ENCODE results near the gene MYO3B. TPM values are rescaled to one million over a fixed set of nuclear protein-coding genes. Genes with fewer than 3 reads are reported as not detected.

Gene MYO3B
- total and polyA plus RNA-seq, 2 experiments from 2014 or later, result 0.11 TPM; not detected in 1

DNA sequence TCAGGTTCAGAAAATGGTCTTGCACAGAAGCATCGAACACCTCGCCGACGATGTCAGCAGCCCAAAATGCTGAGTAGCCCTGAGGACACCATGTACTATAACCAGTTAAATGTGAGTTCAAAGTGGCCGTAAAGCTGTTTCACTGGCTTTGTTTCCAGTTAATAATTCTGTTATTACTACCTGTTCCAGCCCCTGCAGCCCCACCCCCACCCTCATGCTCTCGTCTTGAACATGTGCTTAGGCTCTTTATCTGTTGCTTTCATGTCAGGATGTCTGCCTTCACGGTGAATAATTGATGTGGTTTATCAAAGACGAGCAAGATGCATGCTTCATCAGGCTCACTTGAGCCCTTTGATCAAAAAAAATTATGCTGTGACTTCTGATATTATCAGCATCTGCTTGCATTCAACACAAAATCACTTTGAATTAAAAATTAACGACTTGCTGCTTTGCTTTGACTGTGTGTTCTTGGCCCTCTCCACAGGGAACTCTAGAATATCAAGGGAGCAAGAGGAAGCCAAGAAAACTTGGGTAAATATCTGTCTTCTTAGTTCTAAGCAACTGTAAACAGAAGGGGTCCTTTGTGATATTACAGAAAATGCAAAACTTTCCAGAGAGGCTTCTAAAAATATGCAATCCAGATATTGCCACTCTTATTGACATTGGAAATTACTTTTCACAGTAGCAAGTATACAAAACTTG, 473.8 kb downstream of the MYO3B start:
- no peak overlapping the region for H2AFZ ChIP-seq
- H3F3A ChIP-seq (ENCODE audit: insufficient read depth), result no peaks in the 10 kb centered on the region
- H3K27ac ChIP-seq, result no peak overlapping the region
- H3K4me1 ChIP-seq (ENCODE audit: insufficient read depth), result no peaks in the 10 kb centered on the region
- H3K9ac ChIP-seq, result no peak overlapping the region
- no peaks in the 10 kb centered on the region for H3K9me3 ChIP-seq (ENCODE audit: low read depth)
- H3K36me3 ChIP-seq (ENCODE audit: low read depth), result no peaks in the 10 kb centered on the region
- no peak overlapping the region for H3K4me2 ChIP-seq (ENCODE audit: unreplicated experiment)
- DNase-seq, result no peak
- 44 to 46% methylated on average over 9 of the region's 9 CpGs for WGBS, 2 experiments (ENCODE audit: low coverage in 1 of 2, low lambda C conversion rate in 2 of 2, missing lambda C conversion rate in 2 of 2)
- H3K27me3 ChIP-seq (replicated peaks; ENCODE audit: insufficient read depth), result no peaks in the 10 kb centered on the region; the same call in 1 of the 2 replicates
- TF ChIP-seq EZH2phosphoT487 (IDR thresholded peaks at IDR 0.05; ENCODE audit: insufficient read depth, low read depth) (no peak), EZH2 (IDR thresholded peaks at IDR 0.05; ENCODE audit: insufficient read depth, poor library complexity, severe bottlenecking) (no peak)
- no peaks in the 10 kb centered on the region for H3K79me2 ChIP-seq (ENCODE audit: insufficient read depth)
- in situ Hi-C loops (cut with MboI), result no loop called here
- no peaks in the 10 kb centered on the region for H4K20me1 ChIP-seq (ENCODE audit: insufficient read depth)
- H3K4me3 ChIP-seq, result no peak overlapping the region
- H3K9me2 ChIP-seq (ENCODE audit: insufficient read depth), result no peaks in the 10 kb centered on the region

DNA sequence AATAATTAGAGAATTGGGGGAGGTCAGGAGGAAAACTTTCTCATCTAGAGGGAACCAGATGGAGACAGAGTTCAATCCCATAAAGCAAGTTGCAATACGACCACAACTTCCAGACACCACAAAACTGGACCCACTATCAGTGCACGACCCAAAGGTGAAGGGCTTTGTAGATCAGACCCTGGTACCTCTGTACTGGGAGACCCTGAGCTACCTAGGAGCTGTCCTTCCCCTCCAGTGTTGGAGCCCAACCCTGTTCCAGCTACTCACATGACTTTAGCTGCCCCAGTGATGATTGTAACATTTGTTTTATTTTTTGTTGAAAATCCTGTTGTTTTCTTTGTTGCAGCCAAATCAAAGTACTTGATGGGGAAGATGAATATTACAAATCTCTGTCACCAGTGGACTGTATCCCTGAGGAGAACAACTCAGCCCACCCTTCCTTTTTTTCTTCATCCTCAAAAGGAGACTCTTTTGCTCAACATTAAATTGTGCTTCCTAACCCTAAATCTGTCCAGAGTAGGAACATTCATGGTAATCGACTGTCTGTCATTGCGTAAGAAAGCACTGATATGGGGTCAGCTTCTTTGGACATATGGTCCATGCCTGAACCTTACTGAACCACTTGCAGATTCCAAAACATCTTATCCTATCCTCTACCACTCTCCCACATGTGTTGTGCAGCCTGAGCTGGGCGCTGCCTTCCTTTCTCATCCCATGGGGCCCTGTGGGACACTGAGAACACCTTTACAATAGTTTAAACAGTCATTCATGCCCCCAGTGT, 474.9 kb downstream of the MYO3B start:
- no peak overlapping the region for H3K27ac ChIP-seq
- H3K9me2 ChIP-seq (ENCODE audit: insufficient read depth), result no peaks in the 10 kb centered on the region
- in situ Hi-C loops (cut with MboI), result no loop called here
- DNase-seq, result no peak
- H3K4me1 ChIP-seq (ENCODE audit: insufficient read depth), result no peaks in the 10 kb centered on the region
- no peaks in the 10 kb centered on the region; the same call in 1 of the 2 replicates for H3K27me3 ChIP-seq (replicated peaks; ENCODE audit: insufficient read depth)
- H3K4me3 ChIP-seq, result no peak overlapping the region
- no peak overlapping the region for H3K9ac ChIP-seq
- 37% methylated on average over 5 of the region's 5 CpGs for WGBS, 2 experiments (ENCODE audit: low coverage in 1 of 2, low lambda C conversion rate in 2 of 2, missing lambda C conversion rate in 2 of 2)
- H3K36me3 ChIP-seq (ENCODE audit: low read depth), result no peaks in the 10 kb centered on the region
- H3F3A ChIP-seq (ENCODE audit: insufficient read depth), result no peaks in the 10 kb centered on the region
- H4K20me1 ChIP-seq (ENCODE audit: insufficient read depth), result no peaks in the 10 kb centered on the region
- H2AFZ ChIP-seq, result no peak overlapping the region
- TF ChIP-seq EZH2phosphoT487 (IDR thresholded peaks at IDR 0.05; ENCODE audit: insufficient read depth, low read depth) (no peak), EZH2 (IDR thresholded peaks at IDR 0.05; ENCODE audit: insufficient read depth, poor library complexity, severe bottlenecking) (no peak)
- H3K9me3 ChIP-seq (ENCODE audit: low read depth), result no peaks in the 10 kb centered on the region
- no peaks in the 10 kb centered on the region for H3K79me2 ChIP-seq (ENCODE audit: insufficient read depth)
- no peak overlapping the region for H3K4me2 ChIP-seq (ENCODE audit: unreplicated experiment)

DNA sequence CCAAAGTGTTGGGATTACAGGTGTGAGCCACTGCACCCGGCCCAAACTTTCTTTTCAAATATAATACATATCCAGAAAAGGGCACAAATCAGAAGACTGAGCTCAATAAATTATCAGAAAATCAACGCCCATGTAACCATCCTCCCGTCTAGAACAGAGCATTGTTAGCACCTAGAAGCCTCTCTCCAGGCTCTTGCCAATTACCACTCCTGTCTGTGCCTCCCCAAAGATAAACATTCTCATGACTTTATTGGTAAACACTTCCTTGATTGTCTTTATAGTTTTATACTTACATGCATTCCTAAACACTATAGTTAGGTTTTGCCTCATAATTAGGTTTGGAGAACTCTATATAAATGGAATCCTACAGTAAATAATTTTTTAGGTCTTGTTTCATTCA, 478.7 kb downstream of the MYO3B start:
- Histone ChIP-seq H3K4me1 (ENCODE audit: insufficient read depth) (no peaks in the 10 kb centered on the region), H3K27me3 (replicated peaks; ENCODE audit: insufficient read depth) (no peaks in the 10 kb centered on the region; the same call in 1 of the 2 replicates), H3K4me3 (no peak overlapping the region), H3K27ac (no peak overlapping the region), H3K36me3 (ENCODE audit: low read depth) (no peaks in the 10 kb centered on the region), H3K79me2 (ENCODE audit: insufficient read depth) (no peaks in the 10 kb centered on the region), H3F3A (ENCODE audit: insufficient read depth) (no peaks in the 10 kb centered on the region), H4K20me1 (ENCODE audit: insufficient read depth) (no peaks in the 10 kb centered on the region), H2AFZ (no peak overlapping the region), H3K9me2 (ENCODE audit: insufficient read depth) (no peaks in the 10 kb centered on the region), H3K4me2 (ENCODE audit: unreplicated experiment) (no peak overlapping the region), H3K9me3 (ENCODE audit: low read depth) (no peaks in the 10 kb centered on the region), H3K9ac (no peak overlapping the region)
- TF ChIP-seq EZH2 (IDR thresholded peaks at IDR 0.05; ENCODE audit: insufficient read depth, poor library complexity, severe bottlenecking) (no peak), EZH2phosphoT487 (IDR thresholded peaks at IDR 0.05; ENCODE audit: insufficient read depth, low read depth) (no peak)
- in situ Hi-C loops (cut with MboI), result no loop called here
- WGBS, 2 experiments (ENCODE audit: low coverage in 1 of 2, low lambda C conversion rate in 2 of 2, missing lambda C conversion rate in 2 of 2), result 56 to 61% methylated on average over 3 of the region's 3 CpGs
- DNase-seq, result no peak

DNA sequence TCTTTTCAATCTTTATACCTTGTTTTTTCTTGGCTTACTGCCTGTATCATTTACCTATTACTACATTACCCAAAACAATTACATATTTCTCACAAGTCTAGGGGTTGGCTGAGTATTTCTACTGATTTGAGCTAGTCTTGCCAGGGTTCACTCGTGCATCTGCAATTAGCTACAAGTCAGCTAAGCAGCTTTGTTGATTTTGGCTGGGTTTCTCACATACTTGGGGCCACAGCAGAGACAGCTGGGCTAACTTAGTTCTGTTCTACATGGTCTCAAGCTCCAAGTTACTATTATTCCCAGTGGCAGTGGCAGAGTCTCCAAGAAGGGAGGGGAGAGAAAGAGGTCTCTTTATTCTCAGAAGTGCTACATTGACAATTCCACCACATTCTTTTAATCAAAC, 482.5 kb downstream of the MYO3B start:
- Histone ChIP-seq H3K27ac (no peak overlapping the region), H3K4me3 (no peak overlapping the region), H3K9me3 (ENCODE audit: low read depth) (no peaks in the 10 kb centered on the region), H3K4me2 (ENCODE audit: unreplicated experiment) (no peak overlapping the region), H3K9ac (no peak overlapping the region), H3K4me1 (ENCODE audit: insufficient read depth) (no peaks in the 10 kb centered on the region), H2AFZ (no peak overlapping the region), H3K27me3 (replicated peaks; ENCODE audit: insufficient read depth) (no peaks in the 10 kb centered on the region), H3K79me2 (ENCODE audit: insufficient read depth) (no peaks in the 10 kb centered on the region), H3K9me2 (ENCODE audit: insufficient read depth) (no peaks in the 10 kb centered on the region), H4K20me1 (ENCODE audit: insufficient read depth) (no peaks in the 10 kb centered on the region), H3F3A (ENCODE audit: insufficient read depth) (no peaks in the 10 kb centered on the region), H3K36me3 (ENCODE audit: low read depth) (no peaks in the 10 kb centered on the region)
- TF ChIP-seq EZH2 (IDR thresholded peaks at IDR 0.05; ENCODE audit: insufficient read depth, poor library complexity, severe bottlenecking) (no peak), EZH2phosphoT487 (IDR thresholded peaks at IDR 0.05; ENCODE audit: insufficient read depth, low read depth) (no peak)
- no peak for DNase-seq
- WGBS, 2 experiments (ENCODE audit: low coverage in 1 of 2, low lambda C conversion rate in 2 of 2, missing lambda C conversion rate in 2 of 2), result 0% methylated on average over 1 of the region's 1 CpG
- in situ Hi-C loops (cut with MboI), result no loop called here

Measured in GM23248 (cell line).